GM12801 (cell line): ENCODE results near the gene CD58.

Experiments used
- TF ChIP-seq, protein P1 (sequence below): IDR thresholded peaks from one replicate; pipeline ENCODE4 v1.5.1; 2011; ENCODE audit warnings: control low read depth; ENCODE audit not compliant: insufficient read length; ENCODE audit errors: extremely low read depth

Gene CD58, protein sequence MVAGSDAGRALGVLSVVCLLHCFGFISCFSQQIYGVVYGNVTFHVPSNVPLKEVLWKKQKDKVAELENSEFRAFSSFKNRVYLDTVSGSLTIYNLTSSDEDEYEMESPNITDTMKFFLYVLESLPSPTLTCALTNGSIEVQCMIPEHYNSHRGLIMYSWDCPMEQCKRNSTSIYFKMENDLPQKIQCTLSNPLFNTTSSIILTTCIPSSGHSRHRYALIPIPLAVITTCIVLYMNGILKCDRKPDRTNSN

GRCh38 chr1:116570358-116571214 is at the start of gene CD58:
TSS of gene CD58 (minus strand) at chr1:116571026. CDS start at chr1:116570972, 54 bp downstream.
- TF ChIP-seq, protein P1, sequence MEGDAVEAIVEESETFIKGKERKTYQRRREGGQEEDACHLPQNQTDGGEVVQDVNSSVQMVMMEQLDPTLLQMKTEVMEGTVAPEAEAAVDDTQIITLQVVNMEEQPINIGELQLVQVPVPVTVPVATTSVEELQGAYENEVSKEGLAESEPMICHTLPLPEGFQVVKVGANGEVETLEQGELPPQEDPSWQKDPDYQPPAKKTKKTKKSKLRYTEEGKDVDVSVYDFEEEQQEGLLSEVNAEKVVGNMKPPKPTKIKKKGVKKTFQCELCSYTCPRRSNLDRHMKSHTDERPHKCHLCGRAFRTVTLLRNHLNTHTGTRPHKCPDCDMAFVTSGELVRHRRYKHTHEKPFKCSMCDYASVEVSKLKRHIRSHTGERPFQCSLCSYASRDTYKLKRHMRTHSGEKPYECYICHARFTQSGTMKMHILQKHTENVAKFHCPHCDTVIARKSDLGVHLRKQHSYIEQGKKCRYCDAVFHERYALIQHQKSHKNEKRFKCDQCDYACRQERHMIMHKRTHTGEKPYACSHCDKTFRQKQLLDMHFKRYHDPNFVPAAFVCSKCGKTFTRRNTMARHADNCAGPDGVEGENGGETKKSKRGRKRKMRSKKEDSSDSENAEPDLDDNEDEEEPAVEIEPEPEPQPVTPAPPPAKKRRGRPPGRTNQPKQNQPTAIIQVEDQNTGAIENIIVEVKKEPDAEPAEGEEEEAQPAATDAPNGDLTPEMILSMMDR: no peak

GRCh38 chr1:116605315-116605714 is 34.5 kb upstream of the CD58 start:
- TF ChIP-seq, protein P1: no peak

DNA sequence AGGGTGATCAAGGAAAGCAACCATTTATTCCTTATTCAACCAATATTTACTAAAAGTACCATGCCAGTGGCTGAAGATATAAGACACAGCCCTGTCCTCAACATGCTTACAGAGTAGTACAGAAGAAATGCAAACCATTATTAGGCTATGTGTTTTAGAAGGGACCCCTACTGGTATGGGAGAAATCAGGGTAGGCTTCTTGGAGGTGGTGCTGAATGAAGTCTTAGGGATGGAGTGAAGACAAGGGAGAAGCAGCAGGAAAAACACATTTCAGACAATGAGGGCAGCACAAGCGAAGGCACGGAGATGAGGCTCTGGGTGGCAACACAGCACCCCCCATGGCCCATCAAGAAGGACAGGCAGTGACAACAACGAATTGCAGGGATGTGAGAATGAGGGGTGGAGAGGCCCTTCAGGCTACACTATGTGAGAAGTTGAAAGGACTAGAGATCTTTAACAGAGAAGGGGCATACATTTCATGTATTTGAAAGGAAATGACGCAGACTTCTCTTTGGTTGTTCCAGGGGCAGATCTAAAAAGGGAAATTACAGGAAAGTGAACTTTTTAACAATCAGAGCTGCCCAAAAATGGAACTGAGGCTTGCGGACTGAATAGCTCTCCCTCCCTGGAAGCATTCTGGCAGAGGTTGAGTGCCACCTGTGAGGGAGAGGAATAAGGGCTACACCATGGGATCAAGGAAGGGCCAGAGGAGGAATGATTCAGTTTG is 16.8 kb upstream of the CD58 start:
- TF ChIP-seq, protein P1: no peak

DNA sequence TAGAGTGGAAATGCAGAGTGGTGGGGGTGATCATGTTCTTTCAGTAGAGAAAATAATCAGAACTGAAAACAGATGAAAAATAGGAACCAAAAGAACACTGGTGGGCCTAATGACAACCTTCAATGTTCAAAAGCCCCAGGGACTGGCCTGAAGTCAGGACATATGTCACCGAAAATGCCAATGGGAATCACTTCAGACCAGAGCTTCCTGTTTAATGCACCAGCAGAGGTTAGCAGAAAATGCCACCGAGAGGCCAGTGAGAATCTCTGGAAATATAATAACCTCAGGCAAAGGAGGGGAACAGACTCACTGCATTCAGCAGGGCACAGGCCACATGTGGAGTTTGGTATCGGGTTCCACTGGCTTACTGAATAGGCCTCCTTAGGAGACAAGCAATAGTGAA is 15.9 kb upstream of the CD58 start:
- TF ChIP-seq, protein P1: no peak

- TF ChIP-seq, protein P1: no peak
Observed at GRCh38 chr1:116585886-116586285, 15.1 kb upstream of the CD58 start.

DNA sequence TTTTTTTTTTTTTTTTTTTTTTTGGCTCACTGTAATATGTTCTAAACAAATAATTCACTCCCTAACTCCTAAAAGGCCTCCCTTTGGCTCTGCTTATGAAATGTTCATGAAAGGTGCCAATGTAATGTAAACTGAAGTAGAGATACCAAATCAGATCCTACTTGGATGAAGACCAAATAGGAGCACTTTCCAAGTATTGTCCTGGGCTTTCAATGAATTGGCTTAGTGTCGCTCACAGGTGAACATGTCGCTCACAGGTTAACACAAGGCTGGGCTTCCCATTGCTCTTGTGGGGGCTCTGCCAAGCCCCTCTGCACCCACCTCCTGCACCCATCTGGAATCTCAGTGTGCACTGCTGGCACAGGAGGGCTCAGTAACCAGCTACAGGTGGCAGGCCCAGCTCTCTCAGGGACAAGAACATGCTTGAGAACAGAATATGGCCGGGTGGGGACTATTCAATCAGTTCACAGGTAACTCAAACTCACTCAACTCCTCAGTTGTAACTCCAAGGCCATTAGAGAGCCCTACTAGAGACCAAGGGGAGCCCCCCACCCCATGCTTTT is 10.6 kb upstream of the CD58 start:
- TF ChIP-seq, protein P1: no peak
